GM12878 (cell line): Measurements from ENCODE around the gene EWSR1. TPM values are rescaled to one million over a fixed set of nuclear protein-coding genes. Genes with fewer than 3 reads are reported as not detected.

ENCODE experiments used
- ATAC-seq: fragments of 200-7000 bp; cut with Tn5 transposase; 3 replicates; pipeline ENCODE4 v1.9.1; 2020; ENCODE audit warnings: mild to moderate bottlenecking, moderate library complexity
- BruUV-seq: library from RNA; stranded (reverse); fragments of 400-500 nt; replicated peaks from 2 replicates; lab custom pipeline; 2021; lab: Mats Ljungman, UMichigan
- CTCF ChIA-PET: fragments of 300-600 bp; sonication (Branson Sonifier 250); formaldehyde crosslinking; extraction: SDS; loops from one replicate; lab custom pipeline; 2021; ENCODE audit warnings: inconsistent platforms; lab: Yijun Ruan, JAX
- POLR2A ChIA-PET: fragments of 350-600 bp; formaldehyde crosslinking; extraction: SDS; loops from one replicate; lab custom pipeline; 2021; ENCODE audit warnings: inconsistent platforms; lab: Charles Lee
- RAD21 ChIA-PET: fragments of 300-600 bp; sonication (Branson Sonifier 250); formaldehyde crosslinking; loops from one replicate; lab custom pipeline; 2023; ENCODE audit warnings: antibody characterized with exemption; ENCODE audit not compliant: unreplicated experiment; lab: Charles Lee
- SMC1A ChIA-PET: fragments of 300-600 bp; sonication (Branson Sonifier 250); formaldehyde crosslinking; loops from one replicate; lab custom pipeline; 2023; ENCODE audit not compliant: unreplicated experiment, uncharacterized antibody; lab: Charles Lee
- DNase-seq: peaks from one replicate; pipeline ENCODE4 v3.0.0-alpha.2; 2011; ENCODE audit warnings: low read depth, low spot score
- FAIRE-seq: peaks from 3 replicates; lab custom pipeline; 2011; peaks lifted over from hg19 to GRCh38; lab: Jason Lieb, UNC
- H2AFZ ChIP-seq: 2 replicates; pipeline ENCODE4 v1.6.0; 2011; ENCODE audit warnings: low read depth, low read length, control low read depth; ENCODE audit not compliant: control insufficient read depth
- H3K27ac ChIP-seq: 2 replicates; pipeline ENCODE4 v1.5.1; 2011; ENCODE audit warnings: control low read depth; ENCODE audit not compliant: control insufficient read depth, insufficient read depth
- H3K27me3 ChIP-seq, 2 experiments: replicated peaks in 1 of 2; 2 replicates each; pipeline versions ENCODE4 v1.6.0 to v1.6.1; 2011; ENCODE audit warnings: low read length in 1 of 2; ENCODE audit not compliant: control insufficient read depth in 2 of 2, insufficient read depth in 2 of 2
- H3K36me3 ChIP-seq, 2 experiments: 2 replicates each; pipeline ENCODE4 v1.5.1; 2011; ENCODE audit warnings: low read length in 1 of 2; ENCODE audit not compliant: control insufficient read depth in 2 of 2, insufficient read depth in 2 of 2
- H3K4me1 ChIP-seq: 2 replicates; pipeline ENCODE4 v1.6.1; 2011; ENCODE audit warnings: mild to moderate bottlenecking, low read length, moderate library complexity, mixed read lengths; ENCODE audit not compliant: control insufficient read depth, insufficient read depth
- H3K4me2 ChIP-seq: 2 replicates; pipeline ENCODE4 v1.6.0; 2011; ENCODE audit warnings: control low read depth; ENCODE audit not compliant: control insufficient read depth, insufficient read depth
- H3K4me3 ChIP-seq: fragments of 200-600 bp; sonication (generic); 2 replicates; pipeline ENCODE4 v1.5.1; 2016
- H3K79me2 ChIP-seq: 2 replicates; pipeline ENCODE4 v1.6.0; 2011; ENCODE audit warnings: low read length; ENCODE audit not compliant: control insufficient read depth, insufficient read depth
- H3K9ac ChIP-seq: 2 replicates; pipeline ENCODE4 v1.8.0; 2011; ENCODE audit warnings: low read length, control low read depth, mixed read lengths; ENCODE audit not compliant: control insufficient read depth, insufficient read depth
- H3K9me3 ChIP-seq: replicated peaks from 3 replicates; pipeline ENCODE4 v1.5.1; 2011; ENCODE audit warnings: mild to moderate bottlenecking, low read length; ENCODE audit not compliant: control insufficient read depth, insufficient read depth
- H4K20me1 ChIP-seq: 2 replicates; pipeline ENCODE4 v1.6.0; 2011; ENCODE audit not compliant: control insufficient read depth, insufficient read depth
- BMI1 ChIP-seq: fragments of 450-650 bp; IDR thresholded peaks from 2 replicates; pipeline ENCODE4 v1.6.1; 2016; ENCODE audit warnings: mild to moderate bottlenecking, moderate library complexity, borderline replicate concordance
- BRCA1 ChIP-seq: IDR thresholded peaks from 2 replicates; pipeline ENCODE4 v1.6.1; 2011; ENCODE audit warnings: low read depth, low read length, improper control_type of control experiment
- CREM ChIP-seq: IDR thresholded peaks from 2 replicates; pipeline ENCODE4 v1.6.1; 2014; ENCODE audit warnings: antibody characterized with exemption, low read depth
- ETV6 ChIP-seq, 2 experiments: fragments of 450-650 bp in 1 of 2; IDR thresholded peaks in 1 of 2; conservative IDR thresholded peaks in 1 of 2; 2 replicates each; pipeline ENCODE4 v1.6.1; 2014; ENCODE audit warnings: antibody characterized with exemption in 1 of 2, borderline replicate concordance in 1 of 2, low read depth in 1 of 2, mild to moderate bottlenecking in 1 of 2, moderate library complexity in 1 of 2
- JUNB ChIP-seq: IDR thresholded peaks from 2 replicates; pipeline ENCODE4 v1.6.1; 2016; ENCODE audit warnings: antibody characterized with exemption, mild to moderate bottlenecking
- POLR2A ChIP-seq: IDR thresholded peaks from 2 replicates; pipeline ENCODE4 v1.6.1; 2011; ENCODE audit warnings: low read depth, mild to moderate bottlenecking, low read length
- RUNX3 ChIP-seq: IDR thresholded peaks from 2 replicates; pipeline ENCODE4 v1.6.1; 2012; ENCODE audit warnings: low read length, inconsistent platforms
- WGBS: methylation state at CpG from one replicate; pipeline ENCODE4 v1.1.6; 2016; ENCODE audit warnings: low lambda C conversion rate; ENCODE audit not compliant: insufficient replicate concordance, insufficient coverage; ENCODE audit errors: missing lambda C conversion rate; 5-methylcytosine and 5-hydroxymethylcytosine counted together
- in situ Hi-C: fragments of 300-500 bp; cut with MboI; formaldehyde crosslinking; loops from 9 replicates; pipeline ENCODE4 v1.14.3; 2018; ENCODE audit warnings: mixed read lengths
- intact Hi-C: fragments of 100-400 bp; cut with micrococcal nuclease; formaldehyde crosslinking; loops from one replicate; pipeline ENCODE4 v1.14.2; 2022; ENCODE audit not compliant: unreplicated experiment
- polyA plus RNA-seq, 11 experiments: library from polyadenylated mRNA; depleted of rRNA in 4 of 11; unstranded in 6 of 11; stranded (reverse) in 5 of 11; fragments of >200 nt; fragmentation: Nextera tagmentation in 4 of 11; fragmentation: Illumina TruSeq in 1 of 11; extraction: Ambion mirVana in 4 of 11; extraction: Trizol in 1 of 11; gene quantifications; 1 replicate in 1 of 11; 2 replicates in 10 of 11; pipeline versions ENCODE4 v1.2.1 to v1.2.3, GENCODE V29; 2011 to 2016; ENCODE audit warnings: inconsistent platforms in 2 of 11, missing spikeins in 2 of 11, low read depth in 1 of 11
- total RNA-seq, 4 experiments: library from RNA; depleted of rRNA in 3 of 4; stranded (reverse); fragments of >200 nt in 3 of 4; fragmentation: Illumina TruSeq in 1 of 4; extraction: Trizol in 1 of 4; gene quantifications; 2 replicates each; pipeline versions ENCODE4 v1.2.1 to v1.2.3, GENCODE V29; 2013 to 2021
- TF ChIP-seq, protein P1 (sequence below): IDR thresholded peaks from 2 replicates; pipeline ENCODE4 v1.6.1; 2012; ENCODE audit warnings: low read length, inconsistent platforms
- TF ChIP-seq, protein P2 (sequence below): fragments of 150-350 bp; IDR thresholded peaks from 2 replicates; pipeline ENCODE4 v1.6.1; 2014; ENCODE audit warnings: mild to moderate bottlenecking, low read depth, low read length
- TF ChIP-seq, protein P3 (sequence below): fragments of 450-650 bp; IDR thresholded peaks from 2 replicates; pipeline ENCODE4 v1.6.1; 2017; ENCODE audit warnings: low read depth, mild to moderate bottlenecking, moderate library complexity

Gene EWSR1
- total and polyA plus RNA-seq, 10 of the 15 experiments (the other 5 are each of a cell fraction or from before 2014, with no cell fraction given): 130 to 480 (median 356) TPM

DNA sequence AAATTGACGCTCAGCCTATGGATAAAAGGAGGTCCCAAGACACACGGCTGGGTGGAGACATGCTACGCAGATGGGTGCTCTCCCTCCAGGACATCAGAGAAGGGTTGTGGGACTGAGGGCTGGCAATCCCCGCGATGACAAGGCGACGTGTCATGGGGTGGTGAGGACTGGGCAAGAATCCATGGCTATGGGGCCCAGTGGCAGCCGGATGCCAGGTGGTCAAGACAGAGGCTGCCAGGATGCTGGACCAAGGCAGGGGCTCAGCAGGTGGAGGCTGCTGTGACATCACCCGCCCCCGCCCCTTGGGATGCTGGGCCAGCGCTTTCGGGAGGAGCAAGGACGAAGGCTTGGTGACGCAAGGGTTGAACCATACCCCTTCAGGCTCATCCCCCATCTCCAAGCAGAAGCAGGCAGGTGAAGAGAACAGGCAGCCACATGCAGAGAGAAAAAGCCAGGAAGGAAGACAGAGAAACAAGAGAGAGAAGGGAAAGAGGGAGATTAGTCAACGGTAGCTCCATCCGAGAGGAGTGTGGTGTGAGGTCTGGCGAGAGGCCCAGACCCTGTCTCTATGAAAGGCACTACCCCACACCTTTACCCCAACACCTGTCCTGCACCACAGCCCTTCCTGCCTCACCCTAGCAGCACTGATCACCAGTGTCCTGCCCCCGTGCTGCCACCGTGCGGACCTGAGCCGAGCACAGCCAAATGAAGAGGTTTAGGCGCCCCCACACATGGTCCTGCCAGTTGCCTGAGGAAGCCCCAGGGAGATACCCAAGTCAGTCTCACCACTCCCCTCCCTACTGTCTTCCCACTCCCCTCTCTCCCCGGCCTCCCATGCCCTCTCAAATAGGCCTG lies 71.5 kb downstream of the EWSR1 start:
- H3K4me2 ChIP-seq: no peak overlapping the region
- WGBS: 94% methylated on average over 21 of the region's 23 CpGs
- ChIA-PET SMC1A (no interaction called here), POLR2A (no interaction called here), CTCF (interaction anchor here (0.6 kb wide), 1 partner anchor 39 kb away, joined by 3 read pairs; no protein-coding TSS in a partner anchor), RAD21 (no interaction called here)
- BruUV-seq: no TSS peak
- in situ Hi-C loops (no loop called here), intact Hi-C loops (no loop called here)
- H3K27ac ChIP-seq: no peak overlapping the region
- H3K9ac ChIP-seq: no peak overlapping the region
- H3K9me3 ChIP-seq: no peaks in the 10 kb centered on the region
- FAIRE-seq (no peak), ATAC-seq (no peak), DNase-seq (no peak)
- H3K27me3 ChIP-seq: no peaks in the 10 kb centered on the region
- no peak overlapping the region for H2AFZ ChIP-seq
- H3K4me1 ChIP-seq: no peaks in the 10 kb centered on the region
- no peaks in the 10 kb centered on the region; the same call in 1 of the 2 replicates for H4K20me1 ChIP-seq
- H3K36me3 ChIP-seq: peaks cover 28 to 59% of the 10 kb centered on the region in 2 experiments
- TF ChIP-seq BMI1 (no peak), POLR2A (no peak), ETV6 (conservative IDR thresholded peaks at IDR 0.05 in 1 of 2, IDR thresholded peaks at IDR 0.05 in 1 of 2; ENCODE audit: borderline replicate concordance in 1 of 2, low read depth in 1 of 2) (no peak)
- H3K4me3 ChIP-seq: no peak overlapping the region
- H3K79me2 ChIP-seq: no peaks in the 10 kb centered on the region

DNA sequence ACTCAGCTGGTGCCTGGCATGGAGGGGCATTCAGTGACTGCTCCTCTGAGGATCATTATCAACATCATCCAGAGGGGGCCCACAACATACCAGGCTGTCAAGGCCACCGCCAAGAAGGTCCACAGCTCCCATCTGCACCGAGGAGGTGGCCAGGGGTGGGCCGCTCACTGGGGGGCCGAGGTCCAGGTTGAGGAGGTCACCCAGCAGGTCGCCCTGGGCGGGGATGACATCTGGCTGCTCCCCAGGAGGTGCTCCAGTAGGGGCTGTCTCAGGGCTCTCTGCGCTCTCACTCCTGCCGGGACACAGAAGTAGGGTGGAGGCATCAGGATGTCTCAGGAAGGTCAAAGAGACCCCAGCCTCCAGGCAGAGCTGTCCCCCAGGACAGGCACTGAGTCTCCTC lies 72.5 kb downstream of the EWSR1 start:
- no peaks in the 10 kb centered on the region for H3K9me3 ChIP-seq
- no peaks in the 10 kb centered on the region for H3K4me1 ChIP-seq
- H3K4me2 ChIP-seq: no peak overlapping the region
- no peak overlapping the region for H2AFZ ChIP-seq
- RAD21 ChIA-PET: no interaction called here
- SMC1A ChIA-PET: no interaction called here
- ATAC-seq: no peak
- H3K27me3 ChIP-seq: no peaks in the 10 kb centered on the region
- 95% methylated on average over 8 of the region's 8 CpGs for WGBS
- intact Hi-C loops (no loop called here), in situ Hi-C loops (no loop called here)
- H3K4me3 ChIP-seq: no peak overlapping the region
- H3K36me3 ChIP-seq: peaks cover 29 to 54% of the 10 kb centered on the region in 2 experiments
- no peaks in the 10 kb centered on the region; the same call in 1 of the 2 replicates for H4K20me1 ChIP-seq
- CTCF ChIA-PET: interaction anchor here (0.6 kb wide), 1 partner anchor 38 kb away, joined by 3 read pairs; no protein-coding TSS in a partner anchor
- DNase-seq: no peak
- no TSS peak for BruUV-seq
- FAIRE-seq: no peak
- H3K9ac ChIP-seq: no peak overlapping the region
- no peak overlapping the region for H3K27ac ChIP-seq
- H3K79me2 ChIP-seq: no peaks in the 10 kb centered on the region
- POLR2A ChIA-PET: no interaction called here
- TF ChIP-seq, protein P1, sequence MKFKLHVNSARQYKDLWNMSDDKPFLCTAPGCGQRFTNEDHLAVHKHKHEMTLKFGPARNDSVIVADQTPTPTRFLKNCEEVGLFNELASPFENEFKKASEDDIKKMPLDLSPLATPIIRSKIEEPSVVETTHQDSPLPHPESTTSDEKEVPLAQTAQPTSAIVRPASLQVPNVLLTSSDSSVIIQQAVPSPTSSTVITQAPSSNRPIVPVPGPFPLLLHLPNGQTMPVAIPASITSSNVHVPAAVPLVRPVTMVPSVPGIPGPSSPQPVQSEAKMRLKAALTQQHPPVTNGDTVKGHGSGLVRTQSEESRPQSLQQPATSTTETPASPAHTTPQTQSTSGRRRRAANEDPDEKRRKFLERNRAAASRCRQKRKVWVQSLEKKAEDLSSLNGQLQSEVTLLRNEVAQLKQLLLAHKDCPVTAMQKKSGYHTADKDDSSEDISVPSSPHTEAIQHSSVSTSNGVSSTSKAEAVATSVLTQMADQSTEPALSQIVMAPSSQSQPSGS: no peak
- TF ChIP-seq CREM (no peak), RUNX3 (no peak), BRCA1 (no peak), JUNB (no peak)
- TF ChIP-seq, protein P2, sequence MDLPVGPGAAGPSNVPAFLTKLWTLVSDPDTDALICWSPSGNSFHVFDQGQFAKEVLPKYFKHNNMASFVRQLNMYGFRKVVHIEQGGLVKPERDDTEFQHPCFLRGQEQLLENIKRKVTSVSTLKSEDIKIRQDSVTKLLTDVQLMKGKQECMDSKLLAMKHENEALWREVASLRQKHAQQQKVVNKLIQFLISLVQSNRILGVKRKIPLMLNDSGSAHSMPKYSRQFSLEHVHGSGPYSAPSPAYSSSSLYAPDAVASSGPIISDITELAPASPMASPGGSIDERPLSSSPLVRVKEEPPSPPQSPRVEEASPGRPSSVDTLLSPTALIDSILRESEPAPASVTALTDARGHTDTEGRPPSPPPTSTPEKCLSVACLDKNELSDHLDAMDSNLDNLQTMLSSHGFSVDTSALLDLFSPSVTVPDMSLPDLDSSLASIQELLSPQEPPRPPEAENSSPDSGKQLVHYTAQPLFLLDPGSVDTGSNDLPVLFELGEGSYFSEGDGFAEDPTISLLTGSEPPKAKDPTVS: no peak
- TF ChIP-seq, protein P3, sequence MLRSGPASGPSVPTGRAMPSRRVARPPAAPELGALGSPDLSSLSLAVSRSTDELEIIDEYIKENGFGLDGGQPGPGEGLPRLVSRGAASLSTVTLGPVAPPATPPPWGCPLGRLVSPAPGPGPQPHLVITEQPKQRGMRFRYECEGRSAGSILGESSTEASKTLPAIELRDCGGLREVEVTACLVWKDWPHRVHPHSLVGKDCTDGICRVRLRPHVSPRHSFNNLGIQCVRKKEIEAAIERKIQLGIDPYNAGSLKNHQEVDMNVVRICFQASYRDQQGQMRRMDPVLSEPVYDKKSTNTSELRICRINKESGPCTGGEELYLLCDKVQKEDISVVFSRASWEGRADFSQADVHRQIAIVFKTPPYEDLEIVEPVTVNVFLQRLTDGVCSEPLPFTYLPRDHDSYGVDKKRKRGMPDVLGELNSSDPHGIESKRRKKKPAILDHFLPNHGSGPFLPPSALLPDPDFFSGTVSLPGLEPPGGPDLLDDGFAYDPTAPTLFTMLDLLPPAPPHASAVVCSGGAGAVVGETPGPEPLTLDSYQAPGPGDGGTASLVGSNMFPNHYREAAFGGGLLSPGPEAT: no peak
